GM18498 (cell line): ENCODE data around the gene MYO9A.

Source experiments
- ATAC-seq: cut with Tn5 transposase; IDR thresholded peaks from one replicate; pipeline ENCODE4 v1.9.1; 2021; ENCODE audit warnings: mild to moderate bottlenecking, moderate library complexity; ENCODE audit not compliant: unreplicated experiment

MYO9A gene

GRCh38 chr15:71811752-71812735, 305.9 kb downstream of the MYO9A start:
- no peak for ATAC-seq

- ATAC-seq: no peak
Measured at GRCh38 chr15:71811036-71811736, 306.8 kb downstream of the MYO9A start.

- ATAC-seq: no peak
Measured at GRCh38 chr15:71810256-71811035, 307.5 kb downstream of the MYO9A start, which contains the start of gene NR2E3. NR2E3 (plus strand) TSS chr15:71810554; CDS start chr15:71810744, 190 bp downstream.

- no peak for ATAC-seq
Measured at GRCh38 chr15:71809346-71809745, 308.6 kb downstream of the MYO9A start.

GRCh38 chr15:71808311-71809020, 309.5 kb downstream of the MYO9A start:
- no peak for ATAC-seq

GRCh38 chr15:71807691-71808091, 310.3 kb downstream of the MYO9A start:
- ATAC-seq: no peak

- no peak for ATAC-seq
Measured at GRCh38 chr15:71807125-71807629, 310.8 kb downstream of the MYO9A start.

GRCh38 chr15:71806452-71806931, 311.5 kb downstream of the MYO9A start:
- no peak for ATAC-seq

GRCh38 chr15:71804695-71805470, 313.1 kb downstream of the MYO9A start:
- ATAC-seq: peak; percentile 58

GRCh38 chr15:71804226-71804625, 313.7 kb downstream of the MYO9A start:
- no peak for ATAC-seq

GRCh38 chr15:71802770-71803169, 315.2 kb downstream of the MYO9A start:
- no peak for ATAC-seq

GRCh38 chr15:71801935-71802655, 315.9 kb downstream of the MYO9A start:
- ATAC-seq: no peak

- no peak for ATAC-seq
Measured at GRCh38 chr15:71800835-71801745, 316.9 kb downstream of the MYO9A start.

- no peak for ATAC-seq
Measured at GRCh38 chr15:71800190-71800589, 317.8 kb downstream of the MYO9A start.

- ATAC-seq: no peak
Measured at GRCh38 chr15:71798641-71799040, 319.3 kb downstream of the MYO9A start.

GRCh38 chr15:71792521-71792920, 325.4 kb downstream of the MYO9A start:
- no peak for ATAC-seq

- no peak for ATAC-seq
Measured at GRCh38 chr15:71791975-71792374, 326.0 kb downstream of the MYO9A start.

- ATAC-seq: no peak
Measured at GRCh38 chr15:71790081-71790480, 327.9 kb downstream of the MYO9A start.
